T-helper 2 cell treated with Interferon-gamma antibody and Interleukin-4, amounts not matched to agents 5 μg/mL and 100 μg/mL, for 36 hours (primary cell): ENCODE measurements around the gene SAMD10.

Source experiments
- DNase-seq: peaks from one replicate; pipeline ENCODE4 v3.0.0; 2021; ENCODE audit warnings: low spot score
- H3K27ac Mint-ChIP-seq: one replicate; pipeline ENCODE4 v1.8.0; 2021; ENCODE audit warnings: mild to moderate bottlenecking, mixed read lengths
- H3K27me3 Mint-ChIP-seq: one replicate; pipeline ENCODE4 v1.8.0; 2021; ENCODE audit warnings: low read depth, mixed read lengths
- H3K36me3 Mint-ChIP-seq: one replicate; pipeline ENCODE4 v1.8.0; 2021; ENCODE audit warnings: low read depth, mixed read lengths
- H3K4me1 Mint-ChIP-seq: one replicate; pipeline ENCODE4 v1.8.0; 2021; ENCODE audit warnings: low read depth, mixed read lengths
- H3K4me3 Mint-ChIP-seq: one replicate; pipeline ENCODE4 v1.8.0; 2022; ENCODE audit warnings: mild to moderate bottlenecking, moderate library complexity, mixed read lengths
- H3K9me3 Mint-ChIP-seq: one replicate; pipeline ENCODE4 v1.8.0; 2021; ENCODE audit warnings: mixed read lengths

SAMD10 gene

DNA sequence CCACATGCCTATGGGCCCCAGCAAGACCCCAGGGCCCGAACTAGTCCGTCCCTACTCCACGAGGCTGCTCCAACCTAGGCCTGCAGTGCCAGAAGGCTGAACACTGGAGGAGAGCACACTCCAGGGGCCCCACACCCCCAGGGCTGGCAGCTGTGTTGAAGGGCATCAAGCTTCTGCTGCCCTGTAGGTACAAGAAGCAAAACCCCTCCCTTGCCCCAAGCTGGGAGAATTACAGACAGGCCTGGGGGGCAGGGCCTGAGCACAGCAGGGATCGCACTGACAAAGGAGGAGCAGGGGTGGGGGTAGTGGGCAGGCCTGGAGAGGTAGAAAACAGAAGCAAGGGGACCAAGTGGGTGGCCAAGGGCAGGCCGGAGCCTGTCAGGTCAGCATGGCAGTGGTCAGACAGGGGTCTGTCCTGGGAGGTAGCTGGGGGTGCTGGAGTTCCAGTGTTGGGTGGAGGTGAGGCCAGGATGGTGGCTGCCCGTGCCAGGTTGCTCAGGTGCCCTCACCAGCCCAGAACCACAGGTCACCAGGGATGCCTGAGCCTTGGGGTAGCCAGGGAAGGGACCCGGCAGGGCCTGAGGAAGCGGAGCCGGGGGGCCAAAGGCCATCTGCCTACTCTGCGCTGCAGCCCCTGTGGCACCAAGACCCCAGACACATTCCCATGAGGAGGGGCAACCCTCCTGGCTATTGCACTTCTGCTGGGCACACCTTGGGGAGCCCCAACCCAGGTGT is 20.3 kb downstream of the SAMD10 start:
- no peaks in the 10 kb centered on the region for H3K9me3 Mint-ChIP-seq

DNA sequence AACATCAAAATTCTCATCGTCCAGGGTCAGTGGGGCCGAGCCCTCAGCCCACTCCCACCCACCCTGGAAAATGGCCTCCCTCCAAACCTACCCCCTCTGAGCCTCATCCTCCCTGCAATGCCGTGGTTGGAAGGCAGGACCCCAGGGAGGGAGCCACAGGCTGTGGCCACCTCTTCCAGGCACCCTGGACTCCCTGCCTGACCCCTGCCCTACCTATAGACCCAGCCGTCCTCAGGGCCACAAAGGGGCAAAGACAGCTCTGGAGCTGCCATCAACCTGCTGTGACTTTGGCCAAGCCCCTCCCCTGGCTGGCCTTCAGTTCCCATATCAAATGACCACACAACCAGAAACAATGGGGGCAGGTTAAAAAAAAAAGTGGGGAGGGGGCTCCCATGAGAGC is 21.0 kb downstream of the SAMD10 start:
- H3K27ac Mint-ChIP-seq, result peak overlapping the region; percentile 75
- no peaks in the 10 kb centered on the region for H3K9me3 Mint-ChIP-seq
- peak overlapping the region; percentile 26 for H3K4me3 Mint-ChIP-seq
- peaks cover 22% of the 10 kb centered on the region for H3K4me1 Mint-ChIP-seq
- no peaks in the 10 kb centered on the region for H3K27me3 Mint-ChIP-seq
- H3K36me3 Mint-ChIP-seq, result peaks cover 22% of the 10 kb centered on the region
- no peak for DNase-seq

More for the DNA sequence above, 20.3 kb downstream of the SAMD10 start:
- Mint-ChIP-seq H3K36me3 (peaks cover 22% of the 10 kb centered on the region), H3K4me1 (peaks cover 18% of the 10 kb centered on the region), H3K27ac (no peak overlapping the region), H3K27me3 (no peaks in the 10 kb centered on the region), H3K4me3 (no peak overlapping the region)
- no peak for DNase-seq

GRCh38 chr20:63957690-63958441 is 21.6 kb downstream of the SAMD10 start:
- H3K9me3 Mint-ChIP-seq, result no peaks in the 10 kb centered on the region
- peak; percentile 59 for DNase-seq
- H3K27me3 Mint-ChIP-seq, result no peaks in the 10 kb centered on the region
- peak overlapping the region; percentile 86 for H3K27ac Mint-ChIP-seq
- peaks cover 21% of the 10 kb centered on the region for H3K36me3 Mint-ChIP-seq
- peaks cover 23% of the 10 kb centered on the region for H3K4me1 Mint-ChIP-seq
- peak overlapping the region; percentile 68 for H3K4me3 Mint-ChIP-seq

- peaks cover 23% of the 10 kb centered on the region for H3K4me1 Mint-ChIP-seq
- H3K27me3 Mint-ChIP-seq, result no peaks in the 10 kb centered on the region
- H3K4me3 Mint-ChIP-seq, result peak overlapping the region; percentile 68
- no peaks in the 10 kb centered on the region for H3K9me3 Mint-ChIP-seq
- DNase-seq, result peak; percentile 76
- H3K36me3 Mint-ChIP-seq, result peaks cover 18% of the 10 kb centered on the region
- peak overlapping the region; percentile 86 for H3K27ac Mint-ChIP-seq
These were observed 22.3 kb downstream of the SAMD10 start for GRCh38 chr20:63957004-63957689.

GRCh38 chr20:63956664-63957003 is 22.8 kb downstream of the SAMD10 start:
- H3K36me3 Mint-ChIP-seq, result peaks cover 17% of the 10 kb centered on the region
- peak overlapping the region; percentile 83 for H3K27ac Mint-ChIP-seq
- peaks cover 23% of the 10 kb centered on the region for H3K4me1 Mint-ChIP-seq

GRCh38 chr20:63955827-63956663 is 23.4 kb downstream of the SAMD10 start, which contains the start of gene UCKL1:
Gene UCKL1 (minus strand): TSS chr20:63956416. CDS start chr20:63956372, 44 bp downstream.
- peak; percentile 89 for DNase-seq
- H3K27ac Mint-ChIP-seq, result peak within 1 kb of the TSS; percentile 86

More at GRCh38 chr20:63956664-63957003, 22.8 kb downstream of the SAMD10 start:
- DNase-seq, result no peak
- Mint-ChIP-seq H3K4me3 (peak overlapping the region; percentile 81), H3K9me3 (no peaks in the 10 kb centered on the region), H3K27me3 (no peaks in the 10 kb centered on the region)

GRCh38 chr20:63955281-63955826 is 24.1 kb downstream of the SAMD10 start:
- H3K4me1 Mint-ChIP-seq, result peaks cover 23% of the 10 kb centered on the region
- no peak overlapping the region for H3K27ac Mint-ChIP-seq
- no peaks in the 10 kb centered on the region for H3K27me3 Mint-ChIP-seq
- peaks cover 11% of the 10 kb centered on the region for H3K36me3 Mint-ChIP-seq
- DNase-seq, result peak; percentile 51
- H3K9me3 Mint-ChIP-seq, result no peaks in the 10 kb centered on the region
- peak overlapping the region; percentile 82 for H3K4me3 Mint-ChIP-seq

More at GRCh38 chr20:63955827-63956663, 23.4 kb downstream of the SAMD10 start, which contains the start of gene UCKL1:
- H3K9me3 Mint-ChIP-seq, result no peaks in the 10 kb centered on the region
- peaks cover 11% of the 10 kb centered on the region for H3K36me3 Mint-ChIP-seq
- H3K4me3 Mint-ChIP-seq, result peak within 1 kb of the TSS; percentile 82
- H3K4me1 Mint-ChIP-seq, result peaks cover 23% of the 10 kb centered on the region
- no peaks in the 10 kb centered on the region for H3K27me3 Mint-ChIP-seq

GRCh38 chr20:63953764-63954429 is 25.5 kb downstream of the SAMD10 start:
- DNase-seq, result no peak
- Mint-ChIP-seq H3K36me3 (peaks cover 6% of the 10 kb centered on the region), H3K27me3 (no peaks in the 10 kb centered on the region), H3K9me3 (no peaks in the 10 kb centered on the region), H3K4me1 (peaks cover 26% of the 10 kb centered on the region), H3K4me3 (peak overlapping the region; percentile 82), H3K27ac (peak overlapping the region; percentile 60)

- Mint-ChIP-seq H3K36me3 (peaks cover 10% of the 10 kb centered on the region), H3K9me3 (no peaks in the 10 kb centered on the region), H3K4me1 (peaks cover 34% of the 10 kb centered on the region), H3K4me3 (no peak overlapping the region), H3K27ac (no peak overlapping the region), H3K27me3 (no peaks in the 10 kb centered on the region)
- DNase-seq, result no peak
These were observed 26.7 kb downstream of the SAMD10 start for GRCh38 chr20:63952769-63953168.

- no peak overlapping the region for H3K27ac Mint-ChIP-seq
- no peak overlapping the region for H3K4me3 Mint-ChIP-seq
- DNase-seq, result no peak
- H3K36me3 Mint-ChIP-seq, result peaks cover 10% of the 10 kb centered on the region
- peaks cover 34% of the 10 kb centered on the region for H3K4me1 Mint-ChIP-seq
- no peaks in the 10 kb centered on the region for H3K9me3 Mint-ChIP-seq
- no peaks in the 10 kb centered on the region for H3K27me3 Mint-ChIP-seq
These were observed 27.3 kb downstream of the SAMD10 start for GRCh38 chr20:63952210-63952535.

DNA sequence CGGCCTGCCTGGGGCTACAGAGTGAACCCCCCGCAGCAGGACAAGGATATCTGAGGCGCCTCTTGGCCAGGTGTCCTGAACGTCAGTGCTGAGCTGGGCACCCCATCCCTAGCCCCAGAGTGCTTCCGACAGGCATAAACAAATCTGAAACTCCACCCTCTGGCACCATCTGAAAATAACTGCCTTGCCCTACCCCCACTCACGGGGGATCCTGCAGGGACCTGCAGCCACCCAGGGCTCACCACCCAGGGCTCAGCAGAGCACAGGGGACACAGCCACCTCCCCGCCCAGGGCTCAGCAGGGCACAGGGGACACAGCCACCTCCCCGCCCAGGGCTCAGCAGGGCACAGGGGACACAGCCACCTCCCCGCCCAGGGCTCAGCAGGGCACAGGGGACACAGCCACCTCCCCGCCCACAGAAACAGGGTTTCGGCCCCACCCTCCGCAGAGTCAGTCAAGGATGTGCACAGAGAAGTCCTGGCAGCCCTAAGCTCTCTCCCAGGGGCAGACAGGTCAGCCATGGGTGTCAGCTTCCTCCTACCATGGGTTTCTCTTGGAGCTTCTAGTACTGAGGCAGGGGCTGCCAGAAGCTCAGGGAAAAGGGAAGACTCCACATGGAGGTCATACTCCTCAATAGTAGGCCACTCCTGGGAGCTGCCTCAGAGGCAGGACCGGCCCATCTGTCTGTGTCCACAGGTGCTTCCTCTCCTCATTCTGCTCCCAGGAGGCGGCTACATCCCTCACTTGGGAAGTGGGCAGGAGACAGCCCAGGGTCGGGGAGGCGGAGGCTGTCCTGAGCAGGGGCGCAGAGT is 27.8 kb downstream of the SAMD10 start:
- Mint-ChIP-seq H3K36me3 (peaks cover 10% of the 10 kb centered on the region), H3K4me3 (no peak overlapping the region), H3K4me1 (peaks cover 34% of the 10 kb centered on the region), H3K27me3 (no peaks in the 10 kb centered on the region), H3K27ac (no peak overlapping the region), H3K9me3 (no peaks in the 10 kb centered on the region)
- DNase-seq, result no peak

DNA sequence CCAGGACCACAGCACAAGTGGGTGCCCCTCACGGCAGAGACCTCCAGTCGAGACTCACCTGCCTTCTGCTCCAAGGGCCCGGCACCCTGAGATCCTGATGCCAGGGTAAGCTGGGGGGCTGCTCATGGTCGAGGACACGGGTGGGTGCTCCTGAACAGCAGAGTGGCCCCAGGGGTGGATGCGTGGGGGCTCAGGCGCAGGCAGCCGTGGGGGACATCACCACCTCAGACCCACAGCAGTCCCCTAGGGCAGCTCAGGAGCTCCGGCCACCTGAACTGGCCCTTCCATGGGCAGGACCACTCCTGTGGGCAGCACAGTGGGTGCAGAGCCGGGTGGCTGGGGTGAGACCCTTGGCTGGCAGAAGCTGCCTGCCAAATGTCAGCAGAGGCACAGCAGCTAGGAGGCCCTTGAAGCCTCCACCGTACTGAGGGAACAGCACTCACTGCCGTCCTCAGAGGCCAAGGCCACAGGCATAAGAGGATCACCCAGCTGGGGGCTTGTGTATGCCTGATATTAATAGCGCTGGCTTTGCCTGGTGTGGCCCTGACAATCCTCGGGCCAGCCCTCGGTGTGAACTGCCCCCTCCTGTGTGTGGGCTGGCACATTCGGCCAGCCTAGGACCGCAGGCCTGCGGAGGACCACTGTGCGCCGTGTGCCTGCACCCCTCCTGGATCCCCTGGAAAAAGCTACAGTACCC is 28.6 kb downstream of the SAMD10 start:
- Mint-ChIP-seq H3K27ac (no peak overlapping the region), H3K9me3 (no peaks in the 10 kb centered on the region)

More for the DNA sequence above, 28.6 kb downstream of the SAMD10 start:
- H3K27me3 Mint-ChIP-seq, result no peaks in the 10 kb centered on the region
- H3K36me3 Mint-ChIP-seq, result peaks cover 10% of the 10 kb centered on the region
- no peak overlapping the region for H3K4me3 Mint-ChIP-seq
- no peak for DNase-seq
- H3K4me1 Mint-ChIP-seq, result peaks cover 34% of the 10 kb centered on the region
